ENCODE measurements around the gene LRP11. TPM values are rescaled to one million over a fixed set of nuclear protein-coding genes. Genes with fewer than 3 reads are reported as not detected.
A peak's percentile ranks its signal among the peaks of the same experiment; 100 is the strongest.
"Not testable (repeated sequence)": the region's sequence is repeated elsewhere in the genome, so short reads cannot be mapped to it uniquely, and the experiment has no call there.

LRP11 gene
- polyA plus RNA-seq, 1 donor from 2014 or later = 1.7 TPM

GRCh38 chr6:149901444-149902140, 37.4 kb upstream of the LRP11 start:
- Mint-ChIP-seq H3K36me3 (no peaks in the 10 kb centered on the region), H3K27me3 (peaks cover 6% of the 10 kb centered on the region), H3K27ac (no peak overlapping the region), H3K4me1 (peaks cover 0 to 3% (median 1%) of the 10 kb centered on the region in 3 donors), H3K9me3 (no peaks in the 10 kb centered on the region), H3K4me3 (no peak overlapping the region)

DNA sequence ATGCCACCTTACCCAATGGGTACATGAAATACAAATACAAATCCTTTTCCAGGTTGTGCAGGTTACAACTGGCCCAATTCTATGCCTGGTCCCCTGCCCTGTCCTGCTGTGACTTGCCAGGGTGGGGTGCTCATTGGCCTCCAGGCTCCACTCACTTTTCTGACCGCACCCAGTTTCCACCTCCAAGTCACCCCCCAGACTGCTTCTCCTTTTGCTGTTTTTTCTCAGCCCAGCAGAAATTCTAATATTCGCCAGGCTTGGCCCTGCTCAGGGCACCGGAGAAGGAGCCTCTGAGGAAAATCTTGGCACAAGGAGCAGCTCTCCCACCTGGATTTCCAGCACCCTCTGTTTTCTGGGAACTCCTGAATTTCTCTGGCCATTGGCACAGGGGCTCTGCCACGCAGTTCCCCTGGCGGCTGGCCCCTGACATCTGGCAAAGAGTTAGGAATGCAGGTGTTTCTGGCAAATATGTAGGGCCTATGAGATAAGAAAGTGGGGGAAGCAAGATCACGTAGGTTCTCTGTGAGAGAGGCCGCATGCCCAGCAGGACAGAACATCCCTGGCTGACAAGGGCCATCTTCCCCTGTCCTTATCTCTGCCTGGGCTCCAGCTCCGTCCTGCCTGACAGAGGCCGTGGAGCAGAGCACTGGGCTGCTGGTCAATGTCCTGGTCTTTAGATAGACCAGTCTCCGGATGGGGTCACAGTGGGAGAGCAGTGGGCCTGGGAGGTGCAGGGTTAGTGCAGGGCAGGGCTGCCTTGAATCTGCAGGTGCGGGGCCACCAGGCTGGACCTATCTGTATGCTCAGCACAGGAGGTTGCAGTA, 36.7 kb upstream of the LRP11 start:
- Mint-ChIP-seq H3K36me3 (no peaks in the 10 kb centered on the region), H3K4me3 (no peak overlapping the region), H3K4me1 (peaks cover 0 to 5% (median 1%) of the 10 kb centered on the region in 3 donors), H3K27me3 (peaks cover 3% of the 10 kb centered on the region), H3K9me3 (no peaks in the 10 kb centered on the region), H3K27ac (no peak overlapping the region)

- Mint-ChIP-seq H3K36me3 (no peaks in the 10 kb centered on the region), H3K27ac (no peak overlapping the region), H3K4me3 (no peak overlapping the region), H3K4me1 (peaks cover 0 to 5% (median 1%) of the 10 kb centered on the region in 3 donors), H3K27me3 (peaks cover 4% of the 10 kb centered on the region), H3K9me3 (no peaks in the 10 kb centered on the region)
Measured at GRCh38 chr6:149899926-149900619, 35.9 kb upstream of the LRP11 start.

- no peak overlapping the region for H3K27ac Mint-ChIP-seq
- H3K9me3 Mint-ChIP-seq = no peaks in the 10 kb centered on the region
- H3K4me3 Mint-ChIP-seq = no peak overlapping the region
- peaks cover 0 to 5% (median 1%) of the 10 kb centered on the region in 3 donors for H3K4me1 Mint-ChIP-seq
- H3K36me3 Mint-ChIP-seq = no peaks in the 10 kb centered on the region
- peaks cover 4% of the 10 kb centered on the region for H3K27me3 Mint-ChIP-seq
Measured at GRCh38 chr6:149899486-149899885, 35.3 kb upstream of the LRP11 start.

GRCh38 chr6:149898966-149899365, 34.8 kb upstream of the LRP11 start:
- Mint-ChIP-seq H3K4me3 (peak overlapping the region in 2 of 4 donors; percentile 13 to 63), H3K27ac (no peak overlapping the region), H3K4me1 (peaks cover 0 to 5% (median 1%) of the 10 kb centered on the region in 3 donors), H3K36me3 (no peaks in the 10 kb centered on the region), H3K27me3 (peaks cover 4% of the 10 kb centered on the region), H3K9me3 (no peaks in the 10 kb centered on the region)

GRCh38 chr6:149897855-149898744, 33.9 kb upstream of the LRP11 start, which contains the start of gene RAET1E:
TSS of gene RAET1E (minus strand) at chr6:149898113. CDS start at chr6:149890901, 7,212 bp downstream.
- no peak within 1 kb of the TSS for H3K27ac Mint-ChIP-seq

DNA sequence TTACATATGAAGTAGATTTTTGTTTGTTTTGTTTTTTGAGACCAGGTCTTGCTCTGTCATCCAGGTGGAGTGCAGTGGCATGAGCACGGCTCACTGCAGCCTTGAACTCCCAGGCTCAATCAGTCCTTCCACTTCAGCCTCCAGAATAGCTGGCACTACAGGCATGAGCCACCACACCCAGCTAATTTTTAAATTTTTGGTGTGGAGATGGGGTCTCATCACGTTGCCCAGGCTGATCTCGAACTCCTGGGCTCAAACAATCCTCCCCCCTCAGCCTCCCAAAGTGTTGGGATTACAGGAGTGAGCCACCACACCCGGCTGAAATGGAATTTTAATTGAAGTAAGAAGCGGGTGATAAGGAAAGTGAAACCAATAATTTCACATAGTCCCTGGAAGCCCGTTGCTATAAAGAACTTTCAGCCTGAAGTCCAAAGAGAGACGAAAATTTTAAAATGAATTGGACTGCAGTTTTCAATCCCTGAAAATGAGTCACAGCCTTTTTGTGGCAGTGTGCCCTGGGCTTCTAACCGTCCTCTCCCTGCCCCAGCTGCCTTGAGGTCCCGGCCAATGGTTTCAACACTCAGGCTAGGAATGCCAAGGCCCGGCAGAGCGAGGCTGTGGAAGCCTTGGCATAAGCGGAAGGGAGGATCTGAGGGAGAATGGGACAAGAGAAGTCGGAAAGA, 33.0 kb upstream of the LRP11 start:
- Mint-ChIP-seq H3K9me3 (peaks cover 0 to 1% (median 0%) of the 10 kb centered on the region in 3 donors), H3K36me3 (no peaks in the 10 kb centered on the region), H3K4me3 (peak overlapping the region in 1 of 4 donors; percentile 59), H3K27me3 (peaks cover 6% of the 10 kb centered on the region), H3K4me1 (peaks cover 0 to 5% (median 1%) of the 10 kb centered on the region in 3 donors), H3K27ac (no peak overlapping the region)

More at GRCh38 chr6:149897855-149898744, 33.9 kb upstream of the LRP11 start, which contains the start of gene RAET1E:
- H3K4me3 Mint-ChIP-seq = peak within 1 kb of the TSS in 1 of 4 donors; percentile 59
- peaks cover 0 to 5% (median 1%) of the 10 kb centered on the region in 3 donors for H3K4me1 Mint-ChIP-seq
- peaks cover 0 to 1% (median 0%) of the 10 kb centered on the region in 3 donors for H3K9me3 Mint-ChIP-seq
- H3K36me3 Mint-ChIP-seq = no peaks in the 10 kb centered on the region
- peaks cover 4% of the 10 kb centered on the region for H3K27me3 Mint-ChIP-seq

DNA sequence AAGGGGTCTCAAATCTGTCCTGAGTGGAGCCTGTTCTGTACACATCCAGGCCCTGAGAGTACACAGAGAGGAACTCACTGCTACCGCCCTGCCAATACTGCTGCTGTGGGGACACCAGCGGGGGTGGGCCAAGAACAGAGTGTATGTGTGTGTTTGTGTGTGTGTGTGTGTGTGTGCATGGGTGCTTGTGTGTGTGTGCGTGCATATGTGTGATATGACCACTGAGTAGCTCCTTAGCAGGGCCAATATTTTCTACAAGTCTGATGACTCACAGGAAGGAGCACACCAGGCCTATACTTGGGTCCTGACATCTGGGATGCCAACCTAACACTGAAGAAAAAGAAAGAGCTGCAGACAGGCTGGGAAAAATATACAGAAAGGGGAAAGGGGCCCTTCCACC, 32.3 kb upstream of the LRP11 start:
- peaks cover 5% of the 10 kb centered on the region for H3K27me3 Mint-ChIP-seq
- no peaks in the 10 kb centered on the region for H3K36me3 Mint-ChIP-seq
- H3K9me3 Mint-ChIP-seq = peaks cover 0 to 1% (median 0%) of the 10 kb centered on the region in 3 donors
- peaks cover 0 to 5% (median 1%) of the 10 kb centered on the region in 3 donors for H3K4me1 Mint-ChIP-seq
- no peak overlapping the region for H3K27ac Mint-ChIP-seq
- H3K4me3 Mint-ChIP-seq = peak overlapping the region in 1 of 4 donors; percentile 4

DNA sequence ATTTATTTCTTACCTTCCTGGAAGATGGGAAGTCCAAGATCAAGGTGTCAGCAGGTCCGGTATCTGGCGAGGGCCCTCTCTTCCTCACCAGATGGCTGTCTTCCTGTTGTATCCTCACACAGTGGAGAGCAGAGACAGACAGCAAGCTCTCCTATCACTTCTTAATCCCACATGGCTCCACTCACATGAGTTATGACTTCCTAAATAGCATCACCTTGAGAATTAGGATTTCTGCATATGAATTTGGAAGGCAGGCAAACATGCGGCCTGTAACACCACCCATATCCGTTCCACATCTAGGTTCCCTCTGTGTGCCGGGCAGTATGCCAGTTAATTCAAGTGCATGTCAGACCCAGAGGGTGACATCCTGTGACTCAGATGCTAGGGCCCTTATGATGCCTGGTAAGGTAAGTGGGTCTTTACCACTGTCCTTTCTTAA, 31.7 kb upstream of the LRP11 start:
- Mint-ChIP-seq H3K27ac (no peak overlapping the region), H3K27me3 (peaks cover 5% of the 10 kb centered on the region)

GRCh38 chr6:149895048-149895590, 31.0 kb upstream of the LRP11 start:
- Mint-ChIP-seq H3K36me3 (no peaks in the 10 kb centered on the region), H3K9me3 (peaks cover 0 to 1% (median 0%) of the 10 kb centered on the region in 3 donors), H3K4me1 (peaks cover 0 to 5% (median 1%) of the 10 kb centered on the region in 3 donors), H3K4me3 (no peak overlapping the region), H3K27ac (no peak overlapping the region), H3K27me3 (peaks cover 5% of the 10 kb centered on the region)

More for the DNA sequence above, 31.7 kb upstream of the LRP11 start:
- H3K36me3 Mint-ChIP-seq = no peaks in the 10 kb centered on the region
- peaks cover 0 to 5% (median 1%) of the 10 kb centered on the region in 3 donors for H3K4me1 Mint-ChIP-seq
- peaks cover 0 to 1% (median 0%) of the 10 kb centered on the region in 3 donors for H3K9me3 Mint-ChIP-seq
- H3K4me3 Mint-ChIP-seq = no peak overlapping the region

DNA sequence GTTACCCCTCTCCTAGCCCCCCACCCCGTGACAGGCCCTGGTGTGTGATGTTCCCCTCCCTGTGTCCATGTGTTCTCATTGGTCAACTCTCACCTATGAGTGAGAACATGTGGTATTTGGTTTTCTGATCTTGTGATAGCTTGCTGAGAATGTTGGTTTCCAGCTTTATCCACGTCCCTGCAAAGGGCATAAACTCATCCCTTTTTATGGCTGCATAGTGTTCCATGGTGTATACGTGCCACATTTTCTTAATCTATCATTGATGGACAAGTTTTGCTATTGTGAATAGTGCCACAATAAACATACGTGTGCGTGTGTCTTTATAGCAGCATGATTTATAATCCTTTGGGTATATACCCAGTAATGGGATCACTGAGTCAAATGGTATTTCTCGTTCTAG, 27.7 kb upstream of the LRP11 start:
- H3K4me1 Mint-ChIP-seq, H3K4me3 Mint-ChIP-seq, H3K36me3 Mint-ChIP-seq, H3K9me3 Mint-ChIP-seq: not testable (repeated sequence)
- Mint-ChIP-seq H3K27me3 (peaks cover 11% of the 10 kb centered on the region), H3K27ac (peak overlapping the region in 1 of 3 donors; percentile 25)

GRCh38 chr6:149891259-149891658, 27.1 kb upstream of the LRP11 start:
- H3K27ac Mint-ChIP-seq = no peak overlapping the region
- peaks cover 0 to 1% (median 0%) of the 10 kb centered on the region in 3 donors for H3K9me3 Mint-ChIP-seq
- no peak overlapping the region for H3K4me3 Mint-ChIP-seq
- H3K36me3 Mint-ChIP-seq = peaks cover 2% of the 10 kb centered on the region
- peaks cover 11% of the 10 kb centered on the region for H3K27me3 Mint-ChIP-seq
- H3K4me1 Mint-ChIP-seq = no peaks in the 10 kb centered on the region

- Mint-ChIP-seq H3K4me1 (no peaks in the 10 kb centered on the region), H3K4me3 (no peak overlapping the region), H3K27ac (no peak overlapping the region), H3K27me3 (peaks cover 11% of the 10 kb centered on the region), H3K9me3 (peaks cover 0 to 1% (median 0%) of the 10 kb centered on the region in 3 donors), H3K36me3 (peaks cover 2% of the 10 kb centered on the region)
Measured at GRCh38 chr6:149890629-149891045, 26.5 kb upstream of the LRP11 start.
